ENCODE measurements around the gene SUOX.

- peak; percentile 96 for TF ChIP-seq CTCF (conservative IDR thresholded peaks at IDR 0.05; ENCODE audit: low read depth, low read length)
- TF ChIP-seq EZH2phosphoT487 (IDR thresholded peaks at IDR 0.05; ENCODE audit: borderline replicate concordance, low read length) = no peak
- TF ChIP-seq EZH2 (IDR thresholded peaks at IDR 0.05; ENCODE audit: low read length, unreplicated experiment) = no peak
Observed at GRCh38 chr12:55996201-55996714, 818 bp upstream of the SUOX start.
